Peyer's patch (tissue), 4 donors: ENCODE data around the gene VMA21.

Experiments used
- CTCF ChIP-seq, 6 experiments: fragments of 450-650 bp in 4 of 6; fragments of 200-600 bp in 2 of 6; sonication (generic) in 1 of 6; IDR thresholded peaks; one replicate each; pipeline ENCODE4 v1.5.1; 2017 to 2019; ENCODE audit warnings: antibody characterized with exemption in 6 of 6, mild to moderate bottlenecking in 3 of 6, moderate library complexity in 1 of 6
- POLR2A ChIP-seq, 2 donors: fragments of 450-650 bp; IDR thresholded peaks; one replicate each; pipeline ENCODE4 v1.5.1; 2017; ENCODE audit warnings: antibody characterized with exemption in 2 of 2, mild to moderate bottlenecking in 2 of 2, moderate library complexity in 2 of 2

GRCh38 chrX:151402719-151403390 is 5.8 kb downstream of the VMA21 start:
- TF ChIP-seq CTCF (IDR thresholded peaks at IDR 0.05) (no peak), POLR2A (IDR thresholded peaks at IDR 0.05) (no peak)
